NCI-H2227 (cell line): ENCODE data around the gene CPSF6.
"Not testable (repeated sequence)": the region's sequence is repeated elsewhere in the genome, so short reads cannot be mapped to it uniquely, and the experiment has no call there.

Experiments used
- DNase-seq: peaks from one replicate; lab custom pipeline; 2025; ENCODE audit not compliant: unreplicated experiment; lab: John Stamatoyannopoulos, UW

The CPSF6 gene

GRCh38 chr12:69258655-69259054 lies 19.3 kb downstream of the CPSF6 start:
- DNase-seq, result no peak

- no peak for DNase-seq
These were observed 23.1 kb downstream of the CPSF6 start for GRCh38 chr12:69262264-69262974.

GRCh38 chr12:69265205-69265604 lies 25.8 kb downstream of the CPSF6 start:
- DNase-seq, result no peak

- not testable (repeated sequence) for DNase-seq
These were observed 26.3 kb downstream of the CPSF6 start for GRCh38 chr12:69265633-69266032.

GRCh38 chr12:69266036-69266635 lies 26.8 kb downstream of the CPSF6 start:
- DNase-seq, result no peak

- no peak for DNase-seq
These were observed 30.4 kb downstream of the CPSF6 start for GRCh38 chr12:69269736-69270135.

- DNase-seq, result no peak
These were observed 33.1 kb downstream of the CPSF6 start for GRCh38 chr12:69272511-69272910.

GRCh38 chr12:69274861-69275260 lies 35.5 kb downstream of the CPSF6 start:
- no peak for DNase-seq

- no peak for DNase-seq
These were observed 36.1 kb downstream of the CPSF6 start for GRCh38 chr12:69275471-69275891.

- no peak for DNase-seq
These were observed 39.7 kb downstream of the CPSF6 start for GRCh38 chr12:69278814-69279782.

GRCh38 chr12:69284131-69284530 lies 44.8 kb downstream of the CPSF6 start:
- peak; percentile 86 for DNase-seq

- DNase-seq, result no peak
These were observed 48.2 kb downstream of the CPSF6 start for GRCh38 chr12:69287556-69287955.

GRCh38 chr12:69290545-69291277 lies 51.3 kb downstream of the CPSF6 start:
- peak; percentile 89 for DNase-seq

- DNase-seq, result no peak
These were observed 51.9 kb downstream of the CPSF6 start for GRCh38 chr12:69291278-69291593.

- no peak for DNase-seq
These were observed 58.8 kb downstream of the CPSF6 start for GRCh38 chr12:69298133-69298532.

- no peak for DNase-seq
These were observed 59.6 kb downstream of the CPSF6 start for GRCh38 chr12:69298947-69299346.

- DNase-seq, result no peak
These were observed 64.9 kb downstream of the CPSF6 start for GRCh38 chr12:69304284-69304683.

- DNase-seq, result no peak
These were observed 70.1 kb downstream of the CPSF6 start for GRCh38 chr12:69309461-69309860.

GRCh38 chr12:69313209-69313608 lies 73.8 kb downstream of the CPSF6 start:
- no peak for DNase-seq

- DNase-seq, result not testable (repeated sequence)
These were observed 77.4 kb downstream of the CPSF6 start for GRCh38 chr12:69316784-69317183.

GRCh38 chr12:69317233-69317632 lies 77.9 kb downstream of the CPSF6 start:
- not testable (repeated sequence) for DNase-seq
